Measurements from ENCODE around the gene SLC47A1. TPM values are rescaled to one million over a fixed set of nuclear protein-coding genes. Genes with fewer than 3 reads are reported as not detected.

The SLC47A1 gene
- polyA plus RNA-seq, 1 donor from 2014 or later: not detected

Other genes starting within 250 kb of the SLC47A1 start
- 5.0 TPM for gene B9D1, start 171.1 kb upstream of the SLC47A1 start, polyA plus RNA-seq
- 10.8 TPM for gene MAPK7, start 155.4 kb upstream of the SLC47A1 start, polyA plus RNA-seq
- not detected for gene MFAP4, start 146.7 kb upstream of the SLC47A1 start, polyA plus RNA-seq
- gene RNF112, start 122.6 kb upstream of the SLC47A1 start, polyA plus RNA-seq: not detected
- gene ALDH3A2, start 114.9 kb downstream of the SLC47A1 start, polyA plus RNA-seq: 21.8 TPM
- 0.15 TPM for gene SLC47A2, start 182.7 kb downstream of the SLC47A1 start, polyA plus RNA-seq
- gene ALDH3A1, start 214.4 kb downstream of the SLC47A1 start, polyA plus RNA-seq: not detected

All from IgD-negative memory B cell (primary cell).